ENCODE results near the gene KIFAP3. TPM values are rescaled to one million over a fixed set of nuclear protein-coding genes. Genes with fewer than 3 reads are reported as not detected.
"Not testable (repeated sequence)": the region's sequence is repeated elsewhere in the genome, so short reads cannot be mapped to it uniquely, and the experiment has no call there.

The KIFAP3 gene
- total RNA-seq, 1 donor from 2014 or later = 35.1 TPM

GRCh38 chr1:170078610-170079189 is 4.2 kb upstream of the KIFAP3 start:
- Mint-ChIP-seq H3K27me3 (ENCODE audit: unreplicated experiment) (no peaks in the 10 kb centered on the region), H3K27ac (ENCODE audit: unreplicated experiment) (no peak overlapping the region), H3K4me1 (ENCODE audit: unreplicated experiment) (peaks cover 17% of the 10 kb centered on the region), H3K4me3 (ENCODE audit: unreplicated experiment) (no peak overlapping the region), H3K9me3 (ENCODE audit: unreplicated experiment) (peaks cover 7% of the 10 kb centered on the region), H3K36me3 (ENCODE audit: unreplicated experiment) (no peaks in the 10 kb centered on the region)
- TF ChIP-seq CTCF (IDR thresholded peaks at IDR 0.05) = no peak
- no peak for DNase-seq (ENCODE audit: extremely low spot score, unreplicated experiment)

- H3K36me3 Mint-ChIP-seq (ENCODE audit: unreplicated experiment) = no peaks in the 10 kb centered on the region
- peaks cover 7% of the 10 kb centered on the region for H3K9me3 Mint-ChIP-seq (ENCODE audit: unreplicated experiment)
- no peak overlapping the region for H3K4me3 Mint-ChIP-seq (ENCODE audit: unreplicated experiment)
- no peak overlapping the region for H3K27ac Mint-ChIP-seq (ENCODE audit: unreplicated experiment)
- no peak for TF ChIP-seq CTCF (IDR thresholded peaks at IDR 0.05)
- peaks cover 25% of the 10 kb centered on the region for H3K4me1 Mint-ChIP-seq (ENCODE audit: unreplicated experiment)
- no peaks in the 10 kb centered on the region for H3K27me3 Mint-ChIP-seq (ENCODE audit: unreplicated experiment)
- DNase-seq (ENCODE audit: extremely low spot score, unreplicated experiment) = no peak
Measured at GRCh38 chr1:170077926-170078325, 3.4 kb upstream of the KIFAP3 start.

GRCh38 chr1:170076952-170077351 is 2.5 kb upstream of the KIFAP3 start:
- peaks cover 30% of the 10 kb centered on the region for H3K4me1 Mint-ChIP-seq (ENCODE audit: unreplicated experiment)
- DNase-seq (ENCODE audit: extremely low spot score, unreplicated experiment); H3K27ac Mint-ChIP-seq (ENCODE audit: unreplicated experiment); H3K27me3 Mint-ChIP-seq (ENCODE audit: unreplicated experiment); H3K36me3 Mint-ChIP-seq (ENCODE audit: unreplicated experiment); H3K9me3 Mint-ChIP-seq (ENCODE audit: unreplicated experiment); H3K4me3 Mint-ChIP-seq (ENCODE audit: unreplicated experiment): not testable (repeated sequence)

- Mint-ChIP-seq H3K9me3 (ENCODE audit: unreplicated experiment) (peaks cover 7% of the 10 kb centered on the region), H3K4me3 (ENCODE audit: unreplicated experiment) (no peak overlapping the region)
Measured at GRCh38 chr1:170076199-170076598, 1.7 kb upstream of the KIFAP3 start.

GRCh38 chr1:170075186-170075585 is 691 bp upstream of the KIFAP3 start:
- peaks cover 7% of the 10 kb centered on the region for H3K9me3 Mint-ChIP-seq (ENCODE audit: unreplicated experiment)
- no peak for TF ChIP-seq CTCF (IDR thresholded peaks at IDR 0.05)
- H3K4me1 Mint-ChIP-seq (ENCODE audit: unreplicated experiment) = peaks cover 33% of the 10 kb centered on the region
- no peaks in the 10 kb centered on the region for H3K27me3 Mint-ChIP-seq (ENCODE audit: unreplicated experiment)
- peaks cover 13% of the 10 kb centered on the region for H3K36me3 Mint-ChIP-seq (ENCODE audit: unreplicated experiment)
- peak overlapping the region; percentile 90 for H3K27ac Mint-ChIP-seq (ENCODE audit: unreplicated experiment)
- peak overlapping the region; percentile 98 for H3K4me3 Mint-ChIP-seq (ENCODE audit: unreplicated experiment)
- DNase-seq (ENCODE audit: extremely low spot score, unreplicated experiment) = no peak

More at GRCh38 chr1:170076199-170076598, 1.7 kb upstream of the KIFAP3 start:
- no peaks in the 10 kb centered on the region for H3K27me3 Mint-ChIP-seq (ENCODE audit: unreplicated experiment)
- H3K27ac Mint-ChIP-seq (ENCODE audit: unreplicated experiment) = no peak overlapping the region
- no peak for TF ChIP-seq CTCF (IDR thresholded peaks at IDR 0.05)
- peaks cover 4% of the 10 kb centered on the region for H3K36me3 Mint-ChIP-seq (ENCODE audit: unreplicated experiment)
- peaks cover 30% of the 10 kb centered on the region for H3K4me1 Mint-ChIP-seq (ENCODE audit: unreplicated experiment)
- no peak for DNase-seq (ENCODE audit: extremely low spot score, unreplicated experiment)

GRCh38 chr1:170073893-170074249 is 624 bp downstream of the KIFAP3 start:
- peak overlapping the region; percentile 98 for H3K4me3 Mint-ChIP-seq (ENCODE audit: unreplicated experiment)
- H3K27ac Mint-ChIP-seq (ENCODE audit: unreplicated experiment) = peak overlapping the region; percentile 90
- H3K4me1 Mint-ChIP-seq (ENCODE audit: unreplicated experiment) = peaks cover 46% of the 10 kb centered on the region

More at GRCh38 chr1:170073893-170074249, 624 bp downstream of the KIFAP3 start:
- no peak for TF ChIP-seq CTCF (IDR thresholded peaks at IDR 0.05)
- no peak for DNase-seq (ENCODE audit: extremely low spot score, unreplicated experiment)
- Mint-ChIP-seq H3K9me3 (ENCODE audit: unreplicated experiment) (peaks cover 7% of the 10 kb centered on the region), H3K36me3 (ENCODE audit: unreplicated experiment) (peaks cover 14% of the 10 kb centered on the region), H3K27me3 (ENCODE audit: unreplicated experiment) (no peaks in the 10 kb centered on the region)
